Neural cell (in vitro differentiated cells): ENCODE results near the gene ADIPOR2. TPM values are rescaled to one million over a fixed set of nuclear protein-coding genes. Genes with fewer than 3 reads are reported as not detected.

ENCODE experiments used
- H2AFZ ChIP-seq: fragments of 200-600, 300-800 bp; sonication (generic), shearing (Covaris generic); 2 replicates; pipeline ENCODE4 v1.6.0; 2014; ENCODE audit warnings: low read depth, mild to moderate bottlenecking, antibody characterized with exemption, low read length, moderate library complexity
- H3F3A ChIP-seq: fragments of 200-600 bp; shearing (Covaris generic); 2 replicates; pipeline ENCODE4 v1.6.1; 2016; ENCODE audit warnings: mild to moderate bottlenecking, moderate library complexity, mixed read lengths, antibody characterized with exemption, low read length; ENCODE audit not compliant: insufficient read depth, poor library complexity, severe bottlenecking
- H3K27ac ChIP-seq: fragments of 200-600, 300-800 bp; sonication (generic), shearing (Covaris generic); 2 replicates; pipeline ENCODE4 v1.5.1; 2014; ENCODE audit warnings: mild to moderate bottlenecking, low read length, moderate library complexity
- H3K27me3 ChIP-seq: fragments of 300-800, 200-600 bp; sonication (generic), shearing (Covaris generic); 2 replicates; pipeline ENCODE4 v1.6.0; 2014; ENCODE audit warnings: mild to moderate bottlenecking, low read depth, low read length, moderate library complexity; ENCODE audit not compliant: insufficient read depth
- H3K36me3 ChIP-seq: fragments of 300-800, 200-600 bp; sonication (generic), shearing (Covaris generic); 2 replicates; pipeline ENCODE4 v1.5.1; 2014; ENCODE audit warnings: mild to moderate bottlenecking, antibody characterized with exemption, low read length, moderate library complexity; ENCODE audit not compliant: insufficient read depth
- H3K4me2 ChIP-seq: fragments of 300-800, 200-600 bp; sonication (generic), shearing (Covaris generic); 2 replicates; pipeline ENCODE4 v1.6.0; 2014; ENCODE audit warnings: mild to moderate bottlenecking, low read length
- H3K4me3 ChIP-seq: fragments of 300-800, 200-600 bp; sonication (generic), shearing (Covaris generic); 2 replicates; pipeline ENCODE4 v1.5.1; 2014; ENCODE audit warnings: mild to moderate bottlenecking, low read length, moderate library complexity
- H3K79me2 ChIP-seq: fragments of 200-600 bp; shearing (Covaris generic); replicated peaks from 2 replicates; pipeline ENCODE4 v1.6.0; 2014; ENCODE audit warnings: mild to moderate bottlenecking, low read length, moderate library complexity; ENCODE audit not compliant: insufficient read depth
- H3K9ac ChIP-seq: fragments of 300-800, 200-600 bp; sonication (generic), shearing (Covaris generic); 2 replicates; pipeline ENCODE4 v1.6.1; 2016; ENCODE audit warnings: mild to moderate bottlenecking, low read length, mixed read lengths
- H3K9me2 ChIP-seq: fragments of 200-600 bp; shearing (Covaris generic); 2 replicates; pipeline ENCODE4 v1.6.1; 2016; ENCODE audit warnings: mild to moderate bottlenecking, low read length, mixed read lengths; ENCODE audit not compliant: insufficient read depth
- H3K9me3 ChIP-seq: fragments of 200-600, 300-800 bp; sonication (generic), shearing (Covaris generic); 2 replicates; pipeline ENCODE4 v1.6.1; 2016; ENCODE audit warnings: mild to moderate bottlenecking, mixed run types, low read length, moderate library complexity, mixed read lengths
- H4K20me1 ChIP-seq: fragments of 200-600 bp; shearing (Covaris generic); 2 replicates; pipeline ENCODE4 v1.6.1; 2016; ENCODE audit warnings: mild to moderate bottlenecking, mixed run types; ENCODE audit not compliant: insufficient read depth
- EP300 ChIP-seq: fragments of 450-650 bp; conservative IDR thresholded peaks from 2 replicates; pipeline ENCODE4 v1.6.1; 2014; ENCODE audit warnings: antibody characterized with exemption, mild to moderate bottlenecking, moderate library complexity; ENCODE audit not compliant: poor library complexity, severe bottlenecking
- EZH2 ChIP-seq: fragments of 200-600, 300-800 bp; shearing (Covaris generic), sonication (generic); IDR thresholded peaks from 2 replicates; pipeline ENCODE4 v1.6.1; 2014; ENCODE audit warnings: antibody characterized with exemption, low read length, borderline replicate concordance, mild to moderate bottlenecking; ENCODE audit not compliant: insufficient read depth, poor library complexity, severe bottlenecking
- MXI1 ChIP-seq: fragments of 450-650 bp; conservative IDR thresholded peaks from 2 replicates; pipeline ENCODE4 v1.6.1; 2014; ENCODE audit warnings: antibody characterized with exemption, mild to moderate bottlenecking; ENCODE audit not compliant: poor library complexity, severe bottlenecking
- POLR2AphosphoS5 ChIP-seq: IDR thresholded peaks from 2 replicates; pipeline ENCODE4 v1.6.1; 2012
- RAD21 ChIP-seq: fragments of 450-650 bp; conservative IDR thresholded peaks from 2 replicates; pipeline ENCODE4 v1.6.1; 2014; ENCODE audit warnings: antibody characterized with exemption, mild to moderate bottlenecking, moderate library complexity
- SMC3 ChIP-seq: fragments of 450-650 bp; conservative IDR thresholded peaks from 2 replicates; pipeline ENCODE4 v1.6.1; 2014; ENCODE audit warnings: antibody characterized with exemption, mild to moderate bottlenecking, moderate library complexity; ENCODE audit not compliant: poor library complexity
- TAF1 ChIP-seq: IDR thresholded peaks from 2 replicates; pipeline ENCODE4 v1.6.1; 2012; ENCODE audit warnings: low read depth
- polyA plus RNA-seq: library from polyadenylated mRNA; depleted of rRNA; stranded (reverse); fragments of >200 nt; gene quantifications from 2 replicates; pipeline ENCODE4 v1.2.3, GENCODE V29; 2014
- TF ChIP-seq, protein P1 (sequence below): fragments of 450-650 bp; IDR thresholded peaks from 2 replicates; pipeline ENCODE4 v1.5.1; 2014; ENCODE audit warnings: antibody characterized with exemption, mild to moderate bottlenecking, moderate library complexity; ENCODE audit not compliant: poor library complexity, severe bottlenecking
- TF ChIP-seq, protein P2 (sequence below): IDR thresholded peaks from 2 replicates; pipeline ENCODE4 v1.6.1; 2012; ENCODE audit warnings: borderline replicate concordance

ADIPOR2 gene
- polyA plus RNA-seq, 1 donor from 2014 or later, result 18.5 TPM

DNA sequence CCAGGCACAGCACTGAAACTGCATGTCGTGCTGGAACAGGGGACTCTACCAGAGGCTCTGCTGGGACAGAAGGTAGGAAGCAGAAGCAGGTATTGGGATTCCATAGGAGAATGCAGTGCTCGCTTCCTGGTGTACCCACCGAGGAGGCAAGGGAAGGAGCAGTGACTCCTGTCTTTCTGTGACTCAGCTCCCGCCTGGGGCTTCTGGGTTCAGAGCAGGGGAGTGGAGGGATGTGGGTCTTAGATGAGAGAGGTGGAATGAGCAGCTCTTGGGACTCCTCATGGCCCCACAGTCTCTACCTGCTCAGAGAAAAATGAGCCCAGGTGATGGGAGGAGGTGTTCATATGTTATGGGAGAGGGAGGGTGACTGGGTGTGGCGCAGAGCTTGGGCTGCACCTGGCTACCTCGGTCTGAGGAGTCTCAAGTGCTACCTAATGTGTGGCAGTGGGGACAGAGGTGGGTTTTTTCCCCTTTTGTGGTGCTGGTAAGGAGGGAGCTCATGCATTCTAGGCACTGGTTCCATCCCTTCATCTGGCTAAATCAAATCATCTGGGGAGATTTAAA, 35.6 kb upstream of the ADIPOR2 start:
- H3K9ac ChIP-seq, result no peak overlapping the region
- H3K27ac ChIP-seq, result no peak overlapping the region

DNA sequence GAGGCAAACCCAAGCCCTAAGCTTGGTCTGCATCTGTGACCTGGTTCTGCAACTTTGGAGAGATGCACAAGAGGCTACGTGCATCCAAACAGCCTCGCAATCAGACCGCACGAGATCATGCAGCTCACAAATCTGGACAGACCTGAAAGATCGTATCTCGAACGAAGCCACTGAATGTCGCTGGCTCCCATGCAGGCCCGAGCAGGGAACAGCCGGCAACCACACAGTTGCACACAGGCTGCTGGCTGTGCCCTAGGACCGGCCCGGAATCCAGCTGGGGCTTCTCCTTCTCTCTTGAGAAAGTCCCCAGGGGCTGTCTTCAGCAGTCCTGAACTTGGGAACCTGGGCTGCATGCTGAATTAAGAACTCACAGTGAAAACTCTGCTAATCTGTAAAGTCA, 34.0 kb upstream of the ADIPOR2 start:
- Histone ChIP-seq H3K4me2 (no peak overlapping the region), H3K9me3 (no peaks in the 10 kb centered on the region), H3K27me3 (no peaks in the 10 kb centered on the region), H3K36me3 (no peaks in the 10 kb centered on the region), H3K4me3 (no peak overlapping the region), H3F3A (peaks cover 3% of the 10 kb centered on the region), H4K20me1 (no peaks in the 10 kb centered on the region), H3K9me2 (no peaks in the 10 kb centered on the region), H3K79me2 (no peaks in the 10 kb centered on the region), H3K9ac (no peak overlapping the region), H2AFZ (no peak overlapping the region), H3K27ac (no peak overlapping the region)
- TF ChIP-seq, protein P1, sequence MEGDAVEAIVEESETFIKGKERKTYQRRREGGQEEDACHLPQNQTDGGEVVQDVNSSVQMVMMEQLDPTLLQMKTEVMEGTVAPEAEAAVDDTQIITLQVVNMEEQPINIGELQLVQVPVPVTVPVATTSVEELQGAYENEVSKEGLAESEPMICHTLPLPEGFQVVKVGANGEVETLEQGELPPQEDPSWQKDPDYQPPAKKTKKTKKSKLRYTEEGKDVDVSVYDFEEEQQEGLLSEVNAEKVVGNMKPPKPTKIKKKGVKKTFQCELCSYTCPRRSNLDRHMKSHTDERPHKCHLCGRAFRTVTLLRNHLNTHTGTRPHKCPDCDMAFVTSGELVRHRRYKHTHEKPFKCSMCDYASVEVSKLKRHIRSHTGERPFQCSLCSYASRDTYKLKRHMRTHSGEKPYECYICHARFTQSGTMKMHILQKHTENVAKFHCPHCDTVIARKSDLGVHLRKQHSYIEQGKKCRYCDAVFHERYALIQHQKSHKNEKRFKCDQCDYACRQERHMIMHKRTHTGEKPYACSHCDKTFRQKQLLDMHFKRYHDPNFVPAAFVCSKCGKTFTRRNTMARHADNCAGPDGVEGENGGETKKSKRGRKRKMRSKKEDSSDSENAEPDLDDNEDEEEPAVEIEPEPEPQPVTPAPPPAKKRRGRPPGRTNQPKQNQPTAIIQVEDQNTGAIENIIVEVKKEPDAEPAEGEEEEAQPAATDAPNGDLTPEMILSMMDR, result no peak
- no peak for TF ChIP-seq MXI1
- TF ChIP-seq, protein P2, sequence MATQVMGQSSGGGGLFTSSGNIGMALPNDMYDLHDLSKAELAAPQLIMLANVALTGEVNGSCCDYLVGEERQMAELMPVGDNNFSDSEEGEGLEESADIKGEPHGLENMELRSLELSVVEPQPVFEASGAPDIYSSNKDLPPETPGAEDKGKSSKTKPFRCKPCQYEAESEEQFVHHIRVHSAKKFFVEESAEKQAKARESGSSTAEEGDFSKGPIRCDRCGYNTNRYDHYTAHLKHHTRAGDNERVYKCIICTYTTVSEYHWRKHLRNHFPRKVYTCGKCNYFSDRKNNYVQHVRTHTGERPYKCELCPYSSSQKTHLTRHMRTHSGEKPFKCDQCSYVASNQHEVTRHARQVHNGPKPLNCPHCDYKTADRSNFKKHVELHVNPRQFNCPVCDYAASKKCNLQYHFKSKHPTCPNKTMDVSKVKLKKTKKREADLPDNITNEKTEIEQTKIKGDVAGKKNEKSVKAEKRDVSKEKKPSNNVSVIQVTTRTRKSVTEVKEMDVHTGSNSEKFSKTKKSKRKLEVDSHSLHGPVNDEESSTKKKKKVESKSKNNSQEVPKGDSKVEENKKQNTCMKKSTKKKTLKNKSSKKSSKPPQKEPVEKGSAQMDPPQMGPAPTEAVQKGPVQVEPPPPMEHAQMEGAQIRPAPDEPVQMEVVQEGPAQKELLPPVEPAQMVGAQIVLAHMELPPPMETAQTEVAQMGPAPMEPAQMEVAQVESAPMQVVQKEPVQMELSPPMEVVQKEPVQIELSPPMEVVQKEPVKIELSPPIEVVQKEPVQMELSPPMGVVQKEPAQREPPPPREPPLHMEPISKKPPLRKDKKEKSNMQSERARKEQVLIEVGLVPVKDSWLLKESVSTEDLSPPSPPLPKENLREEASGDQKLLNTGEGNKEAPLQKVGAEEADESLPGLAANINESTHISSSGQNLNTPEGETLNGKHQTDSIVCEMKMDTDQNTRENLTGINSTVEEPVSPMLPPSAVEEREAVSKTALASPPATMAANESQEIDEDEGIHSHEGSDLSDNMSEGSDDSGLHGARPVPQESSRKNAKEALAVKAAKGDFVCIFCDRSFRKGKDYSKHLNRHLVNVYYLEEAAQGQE, result no peak
- TF ChIP-seq TAF1, result no peak
- TF ChIP-seq EP300, result no peak
- TF ChIP-seq RAD21, result no peak
- TF ChIP-seq POLR2AphosphoS5, result no peak
- no peak for TF ChIP-seq EZH2
- TF ChIP-seq SMC3, result no peak

More for the DNA sequence above, 35.6 kb upstream of the ADIPOR2 start:
- H3K36me3 ChIP-seq, result no peaks in the 10 kb centered on the region
- H4K20me1 ChIP-seq, result no peaks in the 10 kb centered on the region
- H3K4me3 ChIP-seq, result no peak overlapping the region
- no peak overlapping the region for H2AFZ ChIP-seq
- H3K9me2 ChIP-seq, result no peaks in the 10 kb centered on the region
- no peaks in the 10 kb centered on the region for H3K27me3 ChIP-seq
- TF ChIP-seq EP300 (no peak), RAD21 (no peak), TAF1 (no peak), MXI1 (no peak), EZH2 (no peak), POLR2AphosphoS5 (no peak), SMC3 (no peak)
- TF ChIP-seq, protein P1, result no peak
- TF ChIP-seq, protein P2, result no peak
- H3K9me3 ChIP-seq, result no peaks in the 10 kb centered on the region
- H3K4me2 ChIP-seq, result no peak overlapping the region
- peaks cover 3% of the 10 kb centered on the region for H3F3A ChIP-seq
- H3K79me2 ChIP-seq, result no peaks in the 10 kb centered on the region
